HG03520 (cell line): ENCODE data around the gene POT1.

Source experiments
- ATAC-seq: cut with Tn5 transposase; IDR thresholded peaks from one replicate; pipeline ENCODE4 v1.9.1; 2021; ENCODE audit warnings: mild to moderate bottlenecking, moderate library complexity; ENCODE audit not compliant: unreplicated experiment

Gene POT1

DNA sequence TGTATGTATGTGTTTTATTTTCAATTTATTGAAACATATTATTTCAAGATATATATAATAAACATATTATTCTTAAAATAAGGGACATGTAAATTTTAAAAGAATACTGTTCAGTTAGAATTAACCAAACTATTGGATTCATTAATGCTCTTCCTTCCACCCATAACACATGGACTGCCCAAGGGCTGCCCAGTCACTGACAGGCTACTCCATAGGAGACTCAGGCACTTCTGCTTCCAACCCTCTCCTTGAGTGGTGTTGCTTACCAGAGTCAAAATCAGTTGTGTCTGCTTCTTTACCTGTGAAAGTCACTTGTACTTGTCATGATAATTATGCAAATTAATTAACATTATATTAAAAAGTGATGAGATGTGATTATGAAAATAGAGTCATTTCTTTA, 154.2 kb downstream of the POT1 start:
- no peak for ATAC-seq

DNA sequence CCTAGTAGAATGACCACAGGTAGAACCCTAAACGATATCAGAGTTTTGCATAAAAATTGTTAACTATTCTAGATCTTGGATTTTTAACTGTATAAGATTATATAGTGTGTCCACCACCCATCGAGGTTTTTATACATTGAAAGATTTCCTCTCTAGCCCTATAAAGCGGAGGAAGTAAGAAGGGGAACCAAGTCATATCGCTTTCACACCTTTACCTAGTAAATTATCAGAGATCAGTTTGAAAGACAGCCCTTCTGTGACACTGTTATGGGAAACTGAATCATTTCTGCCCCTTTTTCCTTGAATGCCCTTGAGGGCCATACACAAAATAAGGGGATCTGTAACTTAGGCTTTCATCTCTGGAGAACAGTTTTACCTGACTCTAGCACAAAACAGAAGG, 155.7 kb downstream of the POT1 start:
- no peak for ATAC-seq

DNA sequence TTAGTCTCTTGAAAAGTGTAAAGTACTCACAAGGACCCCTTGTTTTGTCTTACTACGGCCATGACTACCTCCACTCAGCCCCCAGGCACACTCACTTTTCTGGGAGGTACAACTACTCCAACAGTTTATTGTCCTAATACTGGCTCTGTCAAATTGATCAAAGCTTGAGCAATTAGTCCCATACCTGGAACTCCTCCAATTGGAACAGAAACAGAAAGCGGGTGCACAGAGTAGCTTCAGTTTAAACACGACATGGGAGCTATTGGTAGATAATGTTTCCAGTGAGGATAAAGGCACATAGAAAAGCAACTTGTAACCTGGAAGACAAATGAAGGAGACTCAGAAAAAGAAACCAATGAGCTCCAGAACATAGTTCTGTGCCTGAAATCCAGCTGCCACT, 156.3 kb downstream of the POT1 start:
- ATAC-seq, result no peak
